B cell (primary cell): ENCODE results near the gene SRD5A1.
"Not testable (repeated sequence)": the region's sequence is repeated elsewhere in the genome, so short reads cannot be mapped to it uniquely, and the experiment has no call there.

Source experiments
- EZH2 ChIP-seq: IDR thresholded peaks from 2 replicates; pipeline ENCODE4 v1.6.1; 2012; ENCODE audit warnings: borderline replicate concordance, low read depth, mild to moderate bottlenecking, moderate library complexity, low read length; ENCODE audit not compliant: insufficient read depth, poor library complexity, severe bottlenecking
- TF ChIP-seq, protein P1 (sequence below): fragments of 200-600 bp; IDR thresholded peaks from one replicate; pipeline ENCODE4 v1.8.0; 2022; ENCODE audit warnings: antibody characterized with exemption, mild to moderate bottlenecking

DNA sequence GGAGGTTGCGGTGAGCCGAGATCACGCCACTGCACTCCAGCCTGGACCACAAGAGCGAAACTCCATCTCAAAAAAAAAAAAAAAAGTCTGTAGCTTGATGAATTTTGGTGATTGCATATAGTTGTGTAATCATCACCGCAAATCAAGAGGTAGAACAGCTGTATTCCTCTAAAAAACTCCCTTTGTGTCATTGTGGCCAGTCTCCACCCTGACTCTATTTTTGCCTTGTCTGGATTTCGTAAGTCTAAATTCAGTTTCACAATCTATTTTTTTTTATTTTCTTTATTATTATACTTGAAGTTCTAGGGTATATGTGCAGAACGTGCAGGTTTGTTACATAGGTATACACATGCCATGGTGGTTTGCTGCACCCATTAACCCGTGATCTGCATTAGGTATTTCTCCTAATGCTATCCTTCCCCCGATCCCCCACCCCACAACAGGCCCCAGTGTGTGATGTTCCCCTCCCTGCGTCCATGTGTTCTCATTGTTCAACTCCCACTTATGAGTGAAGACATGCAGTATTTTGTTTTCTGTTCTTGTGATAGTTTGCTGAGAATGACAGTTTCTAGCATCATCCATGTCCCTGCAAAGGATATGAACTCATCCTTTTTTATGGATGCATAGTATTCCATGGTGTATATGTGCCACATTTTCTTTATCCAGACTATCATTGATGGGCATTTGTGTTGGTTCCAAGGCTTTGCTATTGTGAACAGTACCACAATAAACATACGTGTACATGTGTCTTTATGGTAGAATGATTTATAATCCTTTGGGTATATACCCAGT lies 12.5 kb downstream of the SRD5A1 start:
- TF ChIP-seq, protein P1, sequence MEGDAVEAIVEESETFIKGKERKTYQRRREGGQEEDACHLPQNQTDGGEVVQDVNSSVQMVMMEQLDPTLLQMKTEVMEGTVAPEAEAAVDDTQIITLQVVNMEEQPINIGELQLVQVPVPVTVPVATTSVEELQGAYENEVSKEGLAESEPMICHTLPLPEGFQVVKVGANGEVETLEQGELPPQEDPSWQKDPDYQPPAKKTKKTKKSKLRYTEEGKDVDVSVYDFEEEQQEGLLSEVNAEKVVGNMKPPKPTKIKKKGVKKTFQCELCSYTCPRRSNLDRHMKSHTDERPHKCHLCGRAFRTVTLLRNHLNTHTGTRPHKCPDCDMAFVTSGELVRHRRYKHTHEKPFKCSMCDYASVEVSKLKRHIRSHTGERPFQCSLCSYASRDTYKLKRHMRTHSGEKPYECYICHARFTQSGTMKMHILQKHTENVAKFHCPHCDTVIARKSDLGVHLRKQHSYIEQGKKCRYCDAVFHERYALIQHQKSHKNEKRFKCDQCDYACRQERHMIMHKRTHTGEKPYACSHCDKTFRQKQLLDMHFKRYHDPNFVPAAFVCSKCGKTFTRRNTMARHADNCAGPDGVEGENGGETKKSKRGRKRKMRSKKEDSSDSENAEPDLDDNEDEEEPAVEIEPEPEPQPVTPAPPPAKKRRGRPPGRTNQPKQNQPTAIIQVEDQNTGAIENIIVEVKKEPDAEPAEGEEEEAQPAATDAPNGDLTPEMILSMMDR, result not testable (repeated sequence)
- not testable (repeated sequence) for TF ChIP-seq EZH2
